ENCODE measurements around the gene TMEM150A. TPM values are rescaled to one million over a fixed set of nuclear protein-coding genes. Genes with fewer than 3 reads are reported as not detected.
A peak's percentile ranks its signal among the peaks of the same experiment; 100 is the strongest.

The TMEM150A gene, protein sequence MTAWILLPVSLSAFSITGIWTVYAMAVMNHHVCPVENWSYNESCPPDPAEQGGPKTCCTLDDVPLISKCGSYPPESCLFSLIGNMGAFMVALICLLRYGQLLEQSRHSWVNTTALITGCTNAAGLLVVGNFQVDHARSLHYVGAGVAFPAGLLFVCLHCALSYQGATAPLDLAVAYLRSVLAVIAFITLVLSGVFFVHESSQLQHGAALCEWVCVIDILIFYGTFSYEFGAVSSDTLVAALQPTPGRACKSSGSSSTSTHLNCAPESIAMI
- total RNA-seq (2021), result 19.0 and 19.3 TPM in 2 replicates
- long read RNA-seq, transcript TMEM150A-202 (8 exons, 1,518 nt), result major isoform, 29 of 80 reads
- long read RNA-seq, transcript TMEM150A-203 (7 exons, 1,776 nt), result minor isoform, 8 of 80 reads
- long read RNA-seq, transcript TMEM150A-201 (7 exons, 1,484 nt), result minor isoform, 7 of 80 reads
- long read RNA-seq, partial matches to known transcripts, result 9 of 80 reads
- long read RNA-seq, other reads (novel, unspliced or antisense), result 26 of 80 reads

DNA sequence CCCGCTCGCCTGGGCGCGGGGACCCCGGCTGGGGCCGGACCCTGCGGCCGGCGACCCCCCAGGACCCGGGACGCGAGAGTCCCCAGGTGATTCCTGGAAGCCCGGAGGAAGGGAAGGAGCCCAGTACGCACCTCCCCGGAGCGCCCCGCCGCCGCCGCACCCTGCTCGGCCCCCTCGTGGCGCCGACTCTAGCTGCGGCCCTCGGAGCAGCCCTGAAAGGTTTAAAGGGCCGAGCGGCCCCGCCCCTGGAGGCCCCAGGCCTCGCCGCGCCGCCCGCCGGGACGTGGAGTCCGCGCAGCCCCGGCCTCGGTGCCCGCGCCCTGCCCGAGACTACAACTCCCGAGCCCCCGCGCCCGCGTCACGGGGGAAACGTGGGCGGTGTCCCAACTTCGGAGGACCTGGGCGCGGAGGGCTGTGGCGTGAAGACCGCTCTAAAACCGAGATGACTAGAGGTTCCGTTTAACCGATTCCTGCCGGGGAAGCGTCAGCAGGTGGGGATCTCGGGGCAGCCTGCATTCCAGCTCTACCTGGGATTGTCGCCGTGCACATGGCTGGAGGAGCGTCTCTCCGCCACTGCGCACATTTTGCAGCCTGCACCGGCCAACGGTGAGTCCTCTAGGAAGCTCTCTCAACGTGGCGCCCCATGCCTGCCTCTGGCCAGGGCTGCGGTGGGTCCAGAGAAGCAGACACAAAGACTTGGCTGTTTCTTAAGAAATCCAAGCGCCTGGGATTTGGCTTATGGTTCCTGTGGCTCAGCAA lies at the start of gene TMEM150A:
Gene TMEM150A, minus strand, starts transcription at position 223 of the 759 bp plus-strand sequence. CDS start 750 bp downstream, outside the sequence.
- Histone ChIP-seq H3K79me1 (ENCODE audit: insufficient read depth, low read depth, low read length, poor library complexity, severe bottlenecking) (no peaks in the 10 kb centered on the region), H3K18ac (ENCODE audit: insufficient read length, low read depth, low read length) (no peak within 1 kb of the TSS), H3K14ac (ENCODE audit: insufficient read depth, low read length) (peak within 1 kb of the TSS; percentile 38; the same call in 1 of the 2 replicates), H3K27ac (ENCODE audit: insufficient read length, low read depth, low read length) (no peak within 1 kb of the TSS), H3K4me2 (ENCODE audit: insufficient read depth, insufficient read length, low read length) (peak within 1 kb of the TSS; percentile 95), H3K9ac (ENCODE audit: extremely low read depth, insufficient read length, low read length) (peak within 1 kb of the TSS; percentile 73), H2BK15ac (ENCODE audit: low read depth, low read length) (no peak within 1 kb of the TSS), H4K91ac (ENCODE audit: insufficient read length, low read depth, low read length) (no peak within 1 kb of the TSS), H2BK5ac (ENCODE audit: insufficient read length, low read length) (no peak within 1 kb of the TSS), H3K4ac (ENCODE audit: low read depth, low read length) (no peak within 1 kb of the TSS), H3K23me2 (ENCODE audit: insufficient read length, low read depth, low read length, poor library complexity, severe bottlenecking) (peaks cover 4% of the 10 kb centered on the region), H2BK120ac (ENCODE audit: low read depth, low read length, poor library complexity, severe bottlenecking) (no peak within 1 kb of the TSS), H3K79me2 (ENCODE audit: insufficient read depth, low read length) (no peaks in the 10 kb centered on the region), H3K27me3 (ENCODE audit: insufficient read depth, low read length) (no peaks in the 10 kb centered on the region), H2BK12ac (ENCODE audit: insufficient read length, low read depth, low read length) (no peak within 1 kb of the TSS), H2AFZ (ENCODE audit: low read length) (no peak within 1 kb of the TSS), H3K4me1 (ENCODE audit: insufficient read depth, low read length) (peaks cover 3% of the 10 kb centered on the region; the same call in 1 of the 2 replicates), H2AK5ac (ENCODE audit: insufficient read length, low read length) (no peak within 1 kb of the TSS), H4K5ac (ENCODE audit: insufficient read length, low read depth, low read length) (no peak within 1 kb of the TSS), H3K9me3 (ENCODE audit: control insufficient read depth, low read depth, low read length) (no peaks in the 10 kb centered on the region), H4K20me1 (ENCODE audit: control insufficient read depth, insufficient read depth, insufficient read length) (no peaks in the 10 kb centered on the region), H4K8ac (replicated peaks; ENCODE audit: insufficient read length, low read depth, low read length) (no peak within 1 kb of the TSS), H3K56ac (ENCODE audit: insufficient read length, low read depth, low read length) (no peak within 1 kb of the TSS), H3K23ac (ENCODE audit: insufficient read length, low read depth, low read length) (no peak within 1 kb of the TSS), H2BK20ac (ENCODE audit: low read depth, low read length, poor library complexity, severe bottlenecking) (no peak within 1 kb of the TSS), H3T11ph (ENCODE audit: low read length) (no peak within 1 kb of the TSS)
- Mint-ChIP-seq H3K4me3 (peak within 1 kb of the TSS; percentile 85 to 88), H3K9me3 (no peaks in the 10 kb centered on the region), H3K27me3 (ENCODE audit: low read depth) (no peaks in the 10 kb centered on the region), H3K4me1 (peaks cover 17 to 20% of the 10 kb centered on the region in 2 experiments), H3K36me3 (ENCODE audit: insufficient read depth in 1 of 3, low read depth in 3 of 3) (peaks cover 0 to 27% (median 14%) of the 10 kb centered on the region in 3 experiments; a peak in 5 of 7 replicates), H3K27ac (peak within 1 kb of the TSS; percentile 47 to 92 (median 87); a peak in 4 of 7 replicates)
- TF ChIP-seq, protein P1, sequence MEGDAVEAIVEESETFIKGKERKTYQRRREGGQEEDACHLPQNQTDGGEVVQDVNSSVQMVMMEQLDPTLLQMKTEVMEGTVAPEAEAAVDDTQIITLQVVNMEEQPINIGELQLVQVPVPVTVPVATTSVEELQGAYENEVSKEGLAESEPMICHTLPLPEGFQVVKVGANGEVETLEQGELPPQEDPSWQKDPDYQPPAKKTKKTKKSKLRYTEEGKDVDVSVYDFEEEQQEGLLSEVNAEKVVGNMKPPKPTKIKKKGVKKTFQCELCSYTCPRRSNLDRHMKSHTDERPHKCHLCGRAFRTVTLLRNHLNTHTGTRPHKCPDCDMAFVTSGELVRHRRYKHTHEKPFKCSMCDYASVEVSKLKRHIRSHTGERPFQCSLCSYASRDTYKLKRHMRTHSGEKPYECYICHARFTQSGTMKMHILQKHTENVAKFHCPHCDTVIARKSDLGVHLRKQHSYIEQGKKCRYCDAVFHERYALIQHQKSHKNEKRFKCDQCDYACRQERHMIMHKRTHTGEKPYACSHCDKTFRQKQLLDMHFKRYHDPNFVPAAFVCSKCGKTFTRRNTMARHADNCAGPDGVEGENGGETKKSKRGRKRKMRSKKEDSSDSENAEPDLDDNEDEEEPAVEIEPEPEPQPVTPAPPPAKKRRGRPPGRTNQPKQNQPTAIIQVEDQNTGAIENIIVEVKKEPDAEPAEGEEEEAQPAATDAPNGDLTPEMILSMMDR (conservative IDR thresholded peaks at IDR 0.05), result peak; percentile 49; the same call in 2 of the 3 replicates
- DNase-seq, result peak; percentile 88
- no CpG with 5 or more reads among the region's 73 CpGs for WGBS (ENCODE audit: extremely low coverage, insufficient read length, low lambda C conversion rate)

All from H9 (cell line).